ENCODE measurements around the gene DGKI. TPM values are rescaled to one million over a fixed set of nuclear protein-coding genes. Genes with fewer than 3 reads are reported as not detected.

The DGKI gene
- total and polyA plus RNA-seq, 2 donors (not counting 1 experiment from before 2014, with no cell fraction given), result not detected

DNA sequence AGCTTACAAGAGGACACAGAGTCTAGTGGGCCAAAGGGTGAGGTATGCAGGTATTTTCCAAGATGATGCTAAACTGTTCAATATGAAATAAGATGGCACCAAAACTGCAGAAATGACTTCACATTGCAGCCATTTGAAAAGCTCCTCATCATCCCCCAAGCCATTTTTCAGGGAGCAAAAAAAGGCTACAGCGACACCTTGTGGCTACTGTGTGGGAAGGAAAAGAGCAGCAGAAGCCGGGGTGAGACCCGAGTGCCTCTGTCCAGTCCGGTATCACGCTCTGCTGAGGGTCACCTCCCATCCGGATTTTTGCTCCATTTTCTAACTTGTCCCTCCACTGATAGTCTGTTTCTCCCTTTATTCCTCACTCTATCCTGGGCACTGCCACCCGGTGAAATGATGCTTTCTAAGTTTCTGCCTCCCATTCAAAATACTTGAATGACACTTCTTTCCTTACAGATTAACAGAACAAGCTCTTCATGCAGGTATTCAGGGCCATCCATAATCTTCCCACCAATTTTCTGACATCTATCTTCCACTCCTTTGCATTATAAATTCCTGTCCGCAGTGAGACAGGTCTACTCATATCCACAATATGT, 220.2 kb downstream of the DGKI start:
- Histone ChIP-seq H3K9ac (ENCODE audit: low read length) (no peak overlapping the region), H3K27ac (ENCODE audit: low read length in 2 of 2) (no peak overlapping the region), H3K27me3 (replicated peaks in 1 of 4; ENCODE audit: control extremely low read depth in 1 of 4, control insufficient read depth in 3 of 4, insufficient read depth in 4 of 4, low read length in 3 of 4) (peaks cover 0 to 8% (median 2%) of the 10 kb centered on the region in 4 experiments), H4K20me1 (ENCODE audit: control insufficient read depth, insufficient read depth, low read length, poor library complexity, severe bottlenecking) (no peaks in the 10 kb centered on the region), H3K4me2 (replicated peaks; ENCODE audit: low read depth, low read length, poor library complexity, severe bottlenecking) (no peak overlapping the region), H3K9me3 (ENCODE audit: control extremely low read depth in 1 of 3, control insufficient read depth in 2 of 3, insufficient read depth in 1 of 3, low read length in 2 of 3) (peaks cover 0 to 3% (median 0%) of the 10 kb centered on the region in 3 donors), H3K4me3 (ENCODE audit: control extremely low read depth in 1 of 5, extremely low read depth in 1 of 5, insufficient read depth in 1 of 5, low read depth in 2 of 5, low read length in 4 of 5) (no peak overlapping the region), H3K4me1 (ENCODE audit: control insufficient read depth in 2 of 2, insufficient read depth in 2 of 2, low read length in 2 of 2) (no peaks in the 10 kb centered on the region), H3K79me2 (ENCODE audit: control insufficient read depth, insufficient read depth, low read length) (no peaks in the 10 kb centered on the region), H3K36me3 (replicated peaks in 1 of 2; ENCODE audit: control extremely low read depth in 1 of 2, control insufficient read depth in 1 of 2, extremely low read depth in 1 of 2, insufficient read depth in 2 of 2, low read length in 1 of 2) (no peaks in the 10 kb centered on the region), H2AFZ (ENCODE audit: insufficient read depth, low read depth, low read length, poor library complexity, severe bottlenecking) (no peak overlapping the region)
- no peak overlapping the region for H3K27ac Mint-ChIP-seq
- no peaks in the 10 kb centered on the region for H3K4me1 Mint-ChIP-seq
- no peaks in the 10 kb centered on the region for H3K9me3 Mint-ChIP-seq (ENCODE audit: insufficient read depth)
- H3K4me3 Mint-ChIP-seq, result no peak overlapping the region
- TF ChIP-seq EZH2 (IDR thresholded peaks at IDR 0.05; ENCODE audit: borderline replicate concordance, insufficient read depth, low read depth, low read length, poor library complexity, severe bottlenecking), result no peak
- TF ChIP-seq, protein P1, sequence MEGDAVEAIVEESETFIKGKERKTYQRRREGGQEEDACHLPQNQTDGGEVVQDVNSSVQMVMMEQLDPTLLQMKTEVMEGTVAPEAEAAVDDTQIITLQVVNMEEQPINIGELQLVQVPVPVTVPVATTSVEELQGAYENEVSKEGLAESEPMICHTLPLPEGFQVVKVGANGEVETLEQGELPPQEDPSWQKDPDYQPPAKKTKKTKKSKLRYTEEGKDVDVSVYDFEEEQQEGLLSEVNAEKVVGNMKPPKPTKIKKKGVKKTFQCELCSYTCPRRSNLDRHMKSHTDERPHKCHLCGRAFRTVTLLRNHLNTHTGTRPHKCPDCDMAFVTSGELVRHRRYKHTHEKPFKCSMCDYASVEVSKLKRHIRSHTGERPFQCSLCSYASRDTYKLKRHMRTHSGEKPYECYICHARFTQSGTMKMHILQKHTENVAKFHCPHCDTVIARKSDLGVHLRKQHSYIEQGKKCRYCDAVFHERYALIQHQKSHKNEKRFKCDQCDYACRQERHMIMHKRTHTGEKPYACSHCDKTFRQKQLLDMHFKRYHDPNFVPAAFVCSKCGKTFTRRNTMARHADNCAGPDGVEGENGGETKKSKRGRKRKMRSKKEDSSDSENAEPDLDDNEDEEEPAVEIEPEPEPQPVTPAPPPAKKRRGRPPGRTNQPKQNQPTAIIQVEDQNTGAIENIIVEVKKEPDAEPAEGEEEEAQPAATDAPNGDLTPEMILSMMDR (IDR thresholded peaks at IDR 0.05), result peak; percentile 47
- ChIA-PET CTCF (interaction anchor here (1.1 to 1.3 kb wide), 2 partner anchors 9 to 17 kb away, joined by 3 read pairs; no protein-coding TSS in a partner anchor), POLR2A (no interaction called here)
- DNase-seq, result peak; percentile 5
- peaks cover 5% of the 10 kb centered on the region for H3K27me3 Mint-ChIP-seq
- intact Hi-C loops (cut with micrococcal nuclease), result no loop called here
- ATAC-seq (ENCODE audit: low read depth), result no peak
- 17% methylated on average over 6 of the region's 8 CpGs for WGBS (ENCODE audit: insufficient coverage)

DNA sequence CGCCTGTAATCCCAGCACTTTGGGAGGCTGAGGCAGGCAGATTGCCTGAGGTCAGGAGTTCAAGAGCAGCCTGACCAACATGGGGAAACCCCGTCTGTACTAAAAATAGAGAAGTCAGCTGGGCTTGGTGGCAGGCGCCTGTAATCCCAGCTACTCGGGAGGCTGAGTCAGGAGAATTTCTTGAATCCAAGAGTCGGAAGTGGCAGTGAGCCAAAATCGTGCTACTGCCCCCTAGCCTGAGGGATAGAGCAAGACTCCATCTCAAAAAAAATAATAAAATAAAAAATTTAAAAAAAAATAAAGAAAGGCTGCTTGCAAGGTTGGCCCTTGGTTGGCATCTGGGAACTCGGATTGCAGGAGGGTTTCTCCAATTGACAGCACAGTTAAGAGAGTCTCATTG, 221.6 kb downstream of the DGKI start:
- Histone ChIP-seq H2AFZ (ENCODE audit: insufficient read depth, low read depth, low read length, poor library complexity, severe bottlenecking) (no peak overlapping the region), H4K20me1 (ENCODE audit: control insufficient read depth, insufficient read depth, low read length, poor library complexity, severe bottlenecking) (no peaks in the 10 kb centered on the region), H3K36me3 (replicated peaks in 1 of 2; ENCODE audit: control extremely low read depth in 1 of 2, control insufficient read depth in 1 of 2, extremely low read depth in 1 of 2, insufficient read depth in 2 of 2, low read length in 1 of 2) (no peaks in the 10 kb centered on the region), H3K9me3 (ENCODE audit: control extremely low read depth in 1 of 3, control insufficient read depth in 2 of 3, insufficient read depth in 1 of 3, low read length in 2 of 3) (peaks cover 0 to 3% (median 0%) of the 10 kb centered on the region in 3 donors), H3K9ac (ENCODE audit: low read length) (no peak overlapping the region), H3K79me2 (ENCODE audit: control insufficient read depth, insufficient read depth, low read length) (no peaks in the 10 kb centered on the region), H3K27ac (ENCODE audit: low read length in 2 of 2) (no peak overlapping the region), H3K4me1 (ENCODE audit: control insufficient read depth in 2 of 2, insufficient read depth in 2 of 2, low read length in 2 of 2) (no peaks in the 10 kb centered on the region), H3K27me3 (replicated peaks in 1 of 4; ENCODE audit: control extremely low read depth in 1 of 4, control insufficient read depth in 3 of 4, insufficient read depth in 4 of 4, low read length in 3 of 4) (peaks cover 0 to 8% (median 2%) of the 10 kb centered on the region in 4 experiments), H3K4me2 (replicated peaks; ENCODE audit: low read depth, low read length, poor library complexity, severe bottlenecking) (no peak overlapping the region), H3K4me3 (ENCODE audit: control extremely low read depth in 1 of 5, extremely low read depth in 1 of 5, insufficient read depth in 1 of 5, low read depth in 2 of 5, low read length in 4 of 5) (no peak overlapping the region)
- Mint-ChIP-seq H3K9me3 (ENCODE audit: insufficient read depth) (no peaks in the 10 kb centered on the region), H3K4me1 (no peaks in the 10 kb centered on the region), H3K4me3 (no peak overlapping the region), H3K27me3 (peaks cover 5% of the 10 kb centered on the region), H3K27ac (no peak overlapping the region)
- WGBS (ENCODE audit: insufficient coverage), result 75% methylated on average over 5 of the region's 7 CpGs
- ATAC-seq (ENCODE audit: low read depth), result no peak
- intact Hi-C loops (cut with micrococcal nuclease), result no loop called here
- TF ChIP-seq EZH2 (IDR thresholded peaks at IDR 0.05; ENCODE audit: borderline replicate concordance, insufficient read depth, low read depth, low read length, poor library complexity, severe bottlenecking), result no peak
- TF ChIP-seq, protein P1 (IDR thresholded peaks at IDR 0.05), result no peak
- POLR2A ChIA-PET, result no interaction called here
- no peak for DNase-seq
- CTCF ChIA-PET, result interaction anchor here (1.1 kb wide), 1 partner anchor 10 kb away, joined by 3 read pairs; no protein-coding TSS in a partner anchor

Data from B cell (primary cell).